Measurements from ENCODE around the gene POMT2. TPM values are rescaled to one million over a fixed set of nuclear protein-coding genes. Genes with fewer than 3 reads are reported as not detected.

Gene POMT2
- total RNA-seq, 1 donor from 2014 or later = 46.1 TPM

GRCh38 chr14:77238356-77238755 lies 82.3 kb downstream of the POMT2 start:
- Mint-ChIP-seq H3K27ac (no peak overlapping the region), H3K9me3 (no peaks in the 10 kb centered on the region), H3K27me3 (ENCODE audit: low read depth) (peaks cover 16% of the 10 kb centered on the region), H3K4me1 (no peaks in the 10 kb centered on the region), H3K36me3 (no peaks in the 10 kb centered on the region), H3K4me3 (no peak overlapping the region)
- TF ChIP-seq, protein P1, sequence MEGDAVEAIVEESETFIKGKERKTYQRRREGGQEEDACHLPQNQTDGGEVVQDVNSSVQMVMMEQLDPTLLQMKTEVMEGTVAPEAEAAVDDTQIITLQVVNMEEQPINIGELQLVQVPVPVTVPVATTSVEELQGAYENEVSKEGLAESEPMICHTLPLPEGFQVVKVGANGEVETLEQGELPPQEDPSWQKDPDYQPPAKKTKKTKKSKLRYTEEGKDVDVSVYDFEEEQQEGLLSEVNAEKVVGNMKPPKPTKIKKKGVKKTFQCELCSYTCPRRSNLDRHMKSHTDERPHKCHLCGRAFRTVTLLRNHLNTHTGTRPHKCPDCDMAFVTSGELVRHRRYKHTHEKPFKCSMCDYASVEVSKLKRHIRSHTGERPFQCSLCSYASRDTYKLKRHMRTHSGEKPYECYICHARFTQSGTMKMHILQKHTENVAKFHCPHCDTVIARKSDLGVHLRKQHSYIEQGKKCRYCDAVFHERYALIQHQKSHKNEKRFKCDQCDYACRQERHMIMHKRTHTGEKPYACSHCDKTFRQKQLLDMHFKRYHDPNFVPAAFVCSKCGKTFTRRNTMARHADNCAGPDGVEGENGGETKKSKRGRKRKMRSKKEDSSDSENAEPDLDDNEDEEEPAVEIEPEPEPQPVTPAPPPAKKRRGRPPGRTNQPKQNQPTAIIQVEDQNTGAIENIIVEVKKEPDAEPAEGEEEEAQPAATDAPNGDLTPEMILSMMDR (IDR thresholded peaks at IDR 0.05; ENCODE audit: unreplicated experiment) = no peak
- DNase-seq (ENCODE audit: low spot score in 2 of 2, unreplicated experiment in 2 of 2) = no peak

DNA sequence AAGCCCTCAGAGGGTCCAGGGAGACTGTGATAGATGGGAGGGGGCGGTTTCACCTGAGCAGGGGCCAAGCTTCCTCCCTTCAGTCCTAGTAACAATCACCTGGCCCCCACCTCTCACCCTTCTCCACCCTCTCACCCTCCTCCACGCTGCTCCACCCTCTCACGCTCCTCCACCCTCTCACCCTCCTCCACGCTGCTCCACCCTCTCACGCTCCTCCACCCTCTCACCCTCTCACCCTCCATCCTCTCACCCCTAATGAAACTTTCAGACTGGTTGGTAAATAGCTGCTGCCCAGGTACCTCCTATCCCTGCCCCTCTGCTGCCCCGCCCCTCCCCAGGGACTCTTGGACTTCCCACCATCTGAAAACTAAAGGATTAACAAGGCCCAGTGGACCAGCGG lies 83.9 kb downstream of the POMT2 start:
- Mint-ChIP-seq H3K36me3 (no peaks in the 10 kb centered on the region), H3K4me1 (no peaks in the 10 kb centered on the region), H3K27me3 (ENCODE audit: low read depth) (peaks cover 16% of the 10 kb centered on the region), H3K9me3 (no peaks in the 10 kb centered on the region), H3K27ac (no peak overlapping the region), H3K4me3 (no peak overlapping the region)
- TF ChIP-seq, protein P1 (IDR thresholded peaks at IDR 0.05; ENCODE audit: unreplicated experiment) = no peak
- DNase-seq (ENCODE audit: low spot score in 2 of 2, unreplicated experiment in 2 of 2) = no peak

GRCh38 chr14:77231721-77232120 lies 89.0 kb downstream of the POMT2 start:
- DNase-seq (ENCODE audit: low spot score in 2 of 2, unreplicated experiment in 2 of 2) = no peak
- no peak overlapping the region for H3K27ac Mint-ChIP-seq
- TF ChIP-seq, protein P1 (IDR thresholded peaks at IDR 0.05; ENCODE audit: unreplicated experiment) = no peak
- H3K4me3 Mint-ChIP-seq = no peak overlapping the region
- no peaks in the 10 kb centered on the region for H3K4me1 Mint-ChIP-seq
- H3K27me3 Mint-ChIP-seq (ENCODE audit: low read depth) = peaks cover 14% of the 10 kb centered on the region
- H3K36me3 Mint-ChIP-seq = no peaks in the 10 kb centered on the region
- peaks cover 4% of the 10 kb centered on the region for H3K9me3 Mint-ChIP-seq

DNA sequence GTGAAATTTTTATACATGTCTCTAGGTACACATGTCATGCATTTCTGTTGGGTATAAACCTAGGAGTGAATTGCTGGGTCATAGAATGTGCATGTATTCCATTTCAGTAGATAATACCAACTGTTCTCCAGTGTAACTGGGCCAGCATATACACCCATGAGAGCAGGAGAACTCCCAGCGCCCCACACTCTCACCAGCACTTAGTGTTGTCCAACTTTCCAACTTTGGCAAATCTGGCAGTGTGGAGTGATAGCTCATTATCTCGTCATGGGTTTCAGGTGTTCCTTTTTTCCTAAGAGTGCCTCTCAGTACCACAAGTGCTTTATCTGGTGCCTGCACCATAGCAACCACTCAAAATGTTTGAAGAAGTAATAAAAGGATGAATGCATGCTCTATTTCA lies 89.8 kb downstream of the POMT2 start:
- DNase-seq (ENCODE audit: low spot score in 2 of 2, unreplicated experiment in 2 of 2) = no peak
- no peak overlapping the region for H3K4me3 Mint-ChIP-seq
- H3K9me3 Mint-ChIP-seq = peaks cover 4% of the 10 kb centered on the region

DNA sequence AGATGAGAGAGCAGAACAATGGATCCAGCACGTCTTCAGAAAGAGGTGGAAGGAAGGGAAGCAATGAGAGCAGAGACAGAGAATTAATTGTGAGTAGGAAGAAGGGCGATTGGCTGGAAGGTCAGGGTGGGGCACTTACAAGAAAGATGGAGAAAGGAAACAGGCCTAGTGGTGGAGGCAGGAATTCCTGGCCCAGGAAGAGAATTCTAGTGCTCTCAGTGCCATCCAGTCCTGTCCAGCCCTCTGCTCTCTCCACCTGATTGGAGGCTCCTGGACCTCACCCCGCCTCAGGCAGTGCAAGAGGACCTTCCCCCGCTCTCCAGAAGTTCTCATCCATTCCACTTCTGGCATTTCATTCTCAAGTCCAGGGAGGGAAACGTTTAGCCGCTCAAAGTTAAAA lies 92.6 kb downstream of the POMT2 start:
- no peaks in the 10 kb centered on the region for H3K4me1 Mint-ChIP-seq
- no peak overlapping the region for H3K27ac Mint-ChIP-seq
- no peak for DNase-seq (ENCODE audit: low spot score in 2 of 2, unreplicated experiment in 2 of 2)
- peaks cover 11% of the 10 kb centered on the region for H3K27me3 Mint-ChIP-seq (ENCODE audit: low read depth)
- H3K9me3 Mint-ChIP-seq = peaks cover 4% of the 10 kb centered on the region
- no peaks in the 10 kb centered on the region for H3K36me3 Mint-ChIP-seq
- H3K4me3 Mint-ChIP-seq = no peak overlapping the region
- TF ChIP-seq, protein P1 (IDR thresholded peaks at IDR 0.05; ENCODE audit: unreplicated experiment) = no peak

More for the DNA sequence above, 89.8 kb downstream of the POMT2 start:
- TF ChIP-seq, protein P1 (IDR thresholded peaks at IDR 0.05; ENCODE audit: unreplicated experiment) = no peak
- no peaks in the 10 kb centered on the region for H3K4me1 Mint-ChIP-seq
- H3K27ac Mint-ChIP-seq = no peak overlapping the region
- H3K27me3 Mint-ChIP-seq (ENCODE audit: low read depth) = peaks cover 14% of the 10 kb centered on the region
- H3K36me3 Mint-ChIP-seq = no peaks in the 10 kb centered on the region

All from mesothelial cell of epicardium (in vitro differentiated cells).